NT2/D1 (cell line): ENCODE measurements around the gene CD44.

Source experiments
- DNase-seq: peaks from one replicate; pipeline ENCODE4 v3.0.0-alpha.2; 2011; ENCODE audit warnings: low read depth, low spot score
- H3K27me3 ChIP-seq: 2 replicates; pipeline ENCODE4 v1.6.0; 2011; ENCODE audit warnings: mild to moderate bottlenecking; ENCODE audit not compliant: insufficient read length, insufficient read depth
- H3K36me3 ChIP-seq: 2 replicates; pipeline ENCODE4 v1.6.1; 2011; ENCODE audit warnings: mild to moderate bottlenecking, low read length, mixed read lengths; ENCODE audit not compliant: insufficient read depth, insufficient read length
- H3K4me1 ChIP-seq: 2 replicates; pipeline ENCODE4 v1.5.1; 2011; ENCODE audit not compliant: insufficient read depth, insufficient read length
- H3K4me3 ChIP-seq: 2 replicates; pipeline ENCODE4 v1.5.1; 2011; ENCODE audit warnings: low read depth; ENCODE audit not compliant: insufficient read length
- H3K9ac ChIP-seq: 2 replicates; pipeline ENCODE4 v1.6.0; 2011; ENCODE audit warnings: low read depth; ENCODE audit not compliant: insufficient read length
- H3K9me3 ChIP-seq: 2 replicates; pipeline ENCODE4 v1.5.1; 2011; ENCODE audit warnings: mild to moderate bottlenecking, low read length; ENCODE audit not compliant: insufficient read depth
- SUZ12 ChIP-seq: IDR thresholded peaks from 2 replicates; pipeline ENCODE4 v1.6.1; 2011; ENCODE audit not compliant: insufficient read length, insufficient read depth; ENCODE audit errors: extremely low read depth
- YY1 ChIP-seq: IDR thresholded peaks from 2 replicates; pipeline ENCODE4 v1.6.1; 2011; ENCODE audit not compliant: insufficient read length, insufficient read depth
- ZNF274 ChIP-seq: IDR thresholded peaks from 2 replicates; pipeline ENCODE4 v1.6.1; 2011; ENCODE audit warnings: mild to moderate bottlenecking, low read depth, low read length

The CD44 gene

GRCh38 chr11:35261197-35261596, 122.2 kb downstream of the CD44 start:
- no peak for TF ChIP-seq YY1
- no peak for TF ChIP-seq SUZ12
- no peak for TF ChIP-seq ZNF274
- Histone ChIP-seq H3K9ac (no peak overlapping the region), H3K36me3 (no peaks in the 10 kb centered on the region), H3K4me1 (no peaks in the 10 kb centered on the region), H3K27me3 (no peaks in the 10 kb centered on the region), H3K9me3 (no peaks in the 10 kb centered on the region), H3K4me3 (no peak overlapping the region)
- no peak for DNase-seq

GRCh38 chr11:35262056-35262455, 123.1 kb downstream of the CD44 start:
- H3K9ac ChIP-seq, result no peak overlapping the region
- H3K27me3 ChIP-seq, result no peaks in the 10 kb centered on the region
- H3K4me1 ChIP-seq, result no peaks in the 10 kb centered on the region
- no peak for DNase-seq
- H3K4me3 ChIP-seq, result no peak overlapping the region
- no peaks in the 10 kb centered on the region for H3K9me3 ChIP-seq
- H3K36me3 ChIP-seq, result no peaks in the 10 kb centered on the region
- TF ChIP-seq ZNF274, result no peak
- TF ChIP-seq YY1, result no peak
- TF ChIP-seq SUZ12, result no peak

GRCh38 chr11:35262735-35263134, 123.8 kb downstream of the CD44 start:
- no peak overlapping the region for H3K9ac ChIP-seq
- no peak for TF ChIP-seq ZNF274
- no peak for TF ChIP-seq YY1
- no peak for TF ChIP-seq SUZ12
- no peaks in the 10 kb centered on the region for H3K4me1 ChIP-seq
- no peaks in the 10 kb centered on the region for H3K27me3 ChIP-seq
- no peaks in the 10 kb centered on the region for H3K36me3 ChIP-seq
- H3K9me3 ChIP-seq, result no peaks in the 10 kb centered on the region
- no peak for DNase-seq
- H3K4me3 ChIP-seq, result no peak overlapping the region

GRCh38 chr11:35265755-35266454, 126.9 kb downstream of the CD44 start:
- H3K36me3 ChIP-seq, result no peaks in the 10 kb centered on the region
- no peak for TF ChIP-seq SUZ12
- TF ChIP-seq ZNF274, result no peak
- TF ChIP-seq YY1, result no peak
- no peak overlapping the region for H3K9ac ChIP-seq
- DNase-seq, result no peak
- no peaks in the 10 kb centered on the region for H3K4me1 ChIP-seq
- no peaks in the 10 kb centered on the region for H3K9me3 ChIP-seq
- H3K27me3 ChIP-seq, result no peaks in the 10 kb centered on the region
- H3K4me3 ChIP-seq, result no peak overlapping the region

GRCh38 chr11:35267504-35267903, 128.5 kb downstream of the CD44 start:
- Histone ChIP-seq H3K36me3 (no peaks in the 10 kb centered on the region), H3K4me3 (no peak overlapping the region), H3K4me1 (no peaks in the 10 kb centered on the region), H3K9me3 (no peaks in the 10 kb centered on the region), H3K27me3 (no peaks in the 10 kb centered on the region), H3K9ac (no peak overlapping the region)
- TF ChIP-seq YY1 (no peak), SUZ12 (no peak), ZNF274 (no peak)
- DNase-seq, result no peak

GRCh38 chr11:35270342-35270741, 131.4 kb downstream of the CD44 start:
- H3K9me3 ChIP-seq, result no peaks in the 10 kb centered on the region
- H3K4me1 ChIP-seq, result no peaks in the 10 kb centered on the region
- no peak overlapping the region for H3K4me3 ChIP-seq
- no peak overlapping the region for H3K9ac ChIP-seq
- TF ChIP-seq YY1 (no peak), SUZ12 (no peak), ZNF274 (no peak)
- H3K27me3 ChIP-seq, result no peaks in the 10 kb centered on the region
- DNase-seq, result no peak
- no peaks in the 10 kb centered on the region for H3K36me3 ChIP-seq

- no peaks in the 10 kb centered on the region for H3K4me1 ChIP-seq
- DNase-seq, result no peak
- H3K4me3 ChIP-seq, result no peak overlapping the region
- H3K36me3 ChIP-seq, result no peaks in the 10 kb centered on the region
- H3K9ac ChIP-seq, result no peak overlapping the region
- no peaks in the 10 kb centered on the region for H3K27me3 ChIP-seq
- TF ChIP-seq YY1 (no peak), ZNF274 (no peak), SUZ12 (no peak)
- no peaks in the 10 kb centered on the region for H3K9me3 ChIP-seq
Observed at GRCh38 chr11:35271031-35271430, 132.1 kb downstream of the CD44 start.
